Tibial nerve (tissue), 4 donors: ENCODE results near the gene RNASEH2C. TPM values are rescaled to one million over a fixed set of nuclear protein-coding genes. Genes with fewer than 3 reads are reported as not detected.
"Not testable (repeated sequence)": the region's sequence is repeated elsewhere in the genome, so short reads cannot be mapped to it uniquely, and the experiment has no call there.

Source experiments
- DNase-seq, 2 donors: peaks; one replicate each; pipeline ENCODE4 v3.0.0-alpha.2; 2019; ENCODE audit warnings: low spot score in 2 of 2
- H3K27ac ChIP-seq, 4 donors: fragments of 200-600 bp; sonication (generic) in 3 of 4; one replicate each; pipeline ENCODE4 v1.5.1; 2017 to 2019; ENCODE audit warnings: mild to moderate bottlenecking in 1 of 4
- H3K27me3 ChIP-seq, 2 donors: fragments of 200-600 bp; sonication (generic) in 1 of 2; one replicate each; pipeline versions ENCODE4 v1.5.1 to v1.6.0; 2017 to 2019
- H3K36me3 ChIP-seq, 3 donors: fragments of 200-600 bp; sonication (generic); one replicate each; pipeline ENCODE4 v1.5.1; 2018 to 2019
- H3K4me1 ChIP-seq, 4 donors: fragments of 200-600 bp; sonication (generic) in 3 of 4; one replicate each; pipeline ENCODE4 v1.5.1; 2017 to 2019
- H3K4me3 ChIP-seq, 4 donors: fragments of 200-600 bp; sonication (generic) in 3 of 4; one replicate each; pipeline ENCODE4 v1.5.1; 2017 to 2019; ENCODE audit warnings: mild to moderate bottlenecking in 1 of 4, moderate library complexity in 1 of 4
- H3K9me3 ChIP-seq, 4 donors: fragments of 200-600 bp; sonication (generic) in 3 of 4; one replicate each; pipeline ENCODE4 v1.5.1; 2017 to 2019
- CTCF ChIP-seq, 5 experiments: fragments of 200-600 bp in 3 of 5; fragments of 450-650 bp in 2 of 5; sonication (generic) in 3 of 5; IDR thresholded peaks; one replicate each; pipeline ENCODE4 v1.5.1; 2016 to 2019; ENCODE audit warnings: antibody characterized with exemption in 5 of 5, mild to moderate bottlenecking in 3 of 5, moderate library complexity in 2 of 5
- EP300 ChIP-seq, 2 donors: sonication (generic); formaldehyde crosslinking; IDR thresholded peaks; one replicate each; pipeline ENCODE4 v1.6.1; 2017; ENCODE audit warnings: antibody characterized with exemption in 2 of 2, mild to moderate bottlenecking in 1 of 2
- POLR2A ChIP-seq, 2 donors: fragments of 450-650 bp; IDR thresholded peaks; one replicate each; pipeline ENCODE4 v1.6.1; 2017; ENCODE audit warnings: antibody characterized with exemption in 2 of 2, mild to moderate bottlenecking in 2 of 2, moderate library complexity in 2 of 2
- WGBS, 2 donors: methylation state at CpG; one replicate each; pipeline ENCODE4 v1.1.5; 2018; 5-methylcytosine and 5-hydroxymethylcytosine counted together
- total RNA-seq, 4 donors: library from RNA; depleted of rRNA; stranded (reverse); fragments of >200 nt; gene quantifications; one replicate each; pipeline ENCODE4 v1.1.0, GENCODE V29; 2016

RNASEH2C gene
- total RNA-seq, 4 donors from 2014 or later, result 142 to 197 (median 152) TPM

DNA sequence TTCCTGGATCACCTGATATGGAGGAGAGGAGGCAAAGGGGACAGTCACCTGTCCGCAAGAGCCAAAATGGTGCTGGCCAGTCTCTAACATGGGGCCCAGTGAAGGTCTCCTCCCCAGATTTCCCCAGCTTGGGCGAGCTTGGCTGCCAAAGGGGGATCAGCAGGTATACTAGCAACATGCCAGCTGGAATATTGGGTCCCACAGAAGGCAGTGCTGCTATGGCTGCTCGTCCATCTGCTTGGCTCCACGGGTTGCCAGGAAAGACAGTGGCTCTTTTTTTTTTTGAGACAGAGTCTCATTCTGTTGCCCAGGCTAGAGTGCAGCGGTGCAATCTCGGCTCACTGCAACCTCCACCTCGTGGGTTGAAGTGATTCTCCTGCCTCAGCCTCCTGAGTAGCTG lies 21.3 kb downstream of the RNASEH2C start:
- no peak for DNase-seq
- TF ChIP-seq EP300 (IDR thresholded peaks at IDR 0.05) (no peak), POLR2A (IDR thresholded peaks at IDR 0.05) (no peak), CTCF (IDR thresholded peaks at IDR 0.05) (no peak)
- 72 to 76% methylated on average over 7 of the region's 7 CpGs for WGBS, 2 donors

GRCh38 chr11:65698205-65698604 lies 22.4 kb downstream of the RNASEH2C start:
- H3K36me3 ChIP-seq, result no peaks in the 10 kb centered on the region
- H3K27ac ChIP-seq, result no peak overlapping the region
- peaks cover 0 to 4% of the 10 kb centered on the region in 2 donors for H3K27me3 ChIP-seq
- peaks cover 0 to 8% (median 0%) of the 10 kb centered on the region in 4 donors for H3K4me1 ChIP-seq
- no peak overlapping the region for H3K4me3 ChIP-seq
- no peaks in the 10 kb centered on the region for H3K9me3 ChIP-seq
- TF ChIP-seq CTCF (IDR thresholded peaks at IDR 0.05) (no peak), POLR2A (IDR thresholded peaks at IDR 0.05) (no peak), EP300 (IDR thresholded peaks at IDR 0.05) (no peak)
- DNase-seq, result no peak
- WGBS, 2 donors, result 41 to 54% methylated on average over 8 of the region's 8 CpGs

More for the DNA sequence above, 21.3 kb downstream of the RNASEH2C start:
- H3K27ac ChIP-seq, result no peak overlapping the region
- no peaks in the 10 kb centered on the region for H3K9me3 ChIP-seq
- H3K27me3 ChIP-seq, result peaks cover 0 to 4% of the 10 kb centered on the region in 2 donors
- no peaks in the 10 kb centered on the region for H3K36me3 ChIP-seq
- H3K4me1 ChIP-seq, result peaks cover 0 to 8% (median 0%) of the 10 kb centered on the region in 4 donors
- no peak overlapping the region for H3K4me3 ChIP-seq

DNA sequence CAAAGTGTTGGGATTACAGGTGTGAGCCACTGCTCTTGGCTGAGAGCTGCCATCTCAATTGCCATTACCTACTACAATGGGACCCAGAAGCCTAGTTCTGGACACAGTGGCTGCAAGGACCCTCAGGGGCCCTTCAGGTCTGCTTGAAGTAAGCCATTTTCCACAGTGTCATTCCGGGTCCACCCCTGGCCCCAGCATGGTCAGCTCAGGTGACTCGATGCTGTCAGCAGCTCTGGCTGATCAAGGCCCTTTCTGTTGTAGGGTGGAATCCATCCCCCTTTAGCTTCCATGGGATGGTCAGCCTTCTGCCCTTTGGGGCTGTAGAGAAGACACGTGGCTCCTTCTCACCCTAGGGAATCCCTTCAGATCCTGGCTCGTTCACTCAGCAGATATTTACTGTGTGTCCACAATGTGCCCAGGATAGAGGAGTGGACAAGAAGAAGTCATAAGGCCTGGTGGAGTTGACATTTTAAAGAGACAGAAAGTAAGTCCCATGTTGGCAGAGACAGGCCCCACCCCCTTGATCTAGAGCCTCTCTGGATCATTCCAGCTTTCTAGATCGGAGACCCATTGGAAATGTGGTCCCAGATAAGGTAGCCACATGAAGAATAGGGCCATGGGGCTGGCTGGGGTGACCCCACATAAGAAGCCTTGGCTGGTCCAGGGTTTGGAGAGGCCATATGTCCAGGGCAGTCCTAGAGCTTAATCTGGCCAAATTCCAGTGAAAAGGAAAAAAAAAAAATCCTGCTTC lies 23.6 kb downstream of the RNASEH2C start:
- H3K9me3 ChIP-seq, result no peaks in the 10 kb centered on the region
- DNase-seq, result no peak
- H3K27ac ChIP-seq, result no peak overlapping the region
- WGBS, 2 donors, result 88 to 94% methylated on average over 2 to 5 of the region's 5 CpGs
- no peaks in the 10 kb centered on the region for H3K27me3 ChIP-seq
- peaks cover 0 to 8% (median 0%) of the 10 kb centered on the region in 4 donors for H3K4me1 ChIP-seq
- no peak for TF ChIP-seq EP300 (IDR thresholded peaks at IDR 0.05)
- TF ChIP-seq CTCF (IDR thresholded peaks at IDR 0.05), result no peak
- no peak for TF ChIP-seq POLR2A (IDR thresholded peaks at IDR 0.05)
- no peak overlapping the region for H3K4me3 ChIP-seq
- H3K36me3 ChIP-seq, result no peaks in the 10 kb centered on the region

GRCh38 chr11:65695459-65696241 lies 24.9 kb downstream of the RNASEH2C start:
- Histone ChIP-seq H3K4me1 (peaks cover 0 to 8% (median 0%) of the 10 kb centered on the region in 4 donors), H3K27ac (no peak overlapping the region), H3K27me3 (no peaks in the 10 kb centered on the region), H3K9me3 (no peaks in the 10 kb centered on the region), H3K36me3 (no peaks in the 10 kb centered on the region), H3K4me3 (no peak overlapping the region)
- no peak for TF ChIP-seq EP300 (IDR thresholded peaks at IDR 0.05)
- no peak for TF ChIP-seq CTCF (IDR thresholded peaks at IDR 0.05)
- no peak for TF ChIP-seq POLR2A (IDR thresholded peaks at IDR 0.05)
- 42 to 48% methylated on average over 12 of the region's 12 CpGs for WGBS, 2 donors
- DNase-seq, result no peak

- TF ChIP-seq CTCF (IDR thresholded peaks at IDR 0.05) (no peak), POLR2A (IDR thresholded peaks at IDR 0.05) (no peak), EP300 (IDR thresholded peaks at IDR 0.05) (no peak)
- H3K4me1 ChIP-seq, result peaks cover 0 to 8% (median 0%) of the 10 kb centered on the region in 4 donors
- H3K4me3 ChIP-seq, result no peak overlapping the region
- no peaks in the 10 kb centered on the region for H3K9me3 ChIP-seq
- no peaks in the 10 kb centered on the region for H3K27me3 ChIP-seq
- WGBS, 2 donors, result 75 to 81% methylated on average over 11 of the region's 11 CpGs
- no peak for DNase-seq
- H3K27ac ChIP-seq, result no peak overlapping the region
- no peaks in the 10 kb centered on the region for H3K36me3 ChIP-seq
Observed at GRCh38 chr11:65692367-65692766, 28.2 kb downstream of the RNASEH2C start.

- WGBS, 2 donors, result 90 to 94% methylated on average over 8 of the region's 8 CpGs
- H3K9me3 ChIP-seq, H3K4me3 ChIP-seq, H3K27me3 ChIP-seq, DNase-seq, H3K36me3 ChIP-seq, H3K4me1 ChIP-seq, H3K27ac ChIP-seq: not testable (repeated sequence)
Observed at GRCh38 chr11:65691847-65692246, 28.8 kb downstream of the RNASEH2C start.
